Stimulated activated CD8-positive, alpha-beta memory T cell treated with anti-CD3 and anti-CD28 coated beads, Interleukin-15, amount 100 ng/mL, for 24 hours (primary cell): ENCODE results near the gene TECTB.
"Not testable (repeated sequence)": the region's sequence is repeated elsewhere in the genome, so short reads cannot be mapped to it uniquely, and the experiment has no call there.

Experiments used
- DNase-seq: peaks from one replicate; pipeline ENCODE4 v3.0.0-alpha.2; 2020; ENCODE audit warnings: low read depth

The TECTB gene

DNA sequence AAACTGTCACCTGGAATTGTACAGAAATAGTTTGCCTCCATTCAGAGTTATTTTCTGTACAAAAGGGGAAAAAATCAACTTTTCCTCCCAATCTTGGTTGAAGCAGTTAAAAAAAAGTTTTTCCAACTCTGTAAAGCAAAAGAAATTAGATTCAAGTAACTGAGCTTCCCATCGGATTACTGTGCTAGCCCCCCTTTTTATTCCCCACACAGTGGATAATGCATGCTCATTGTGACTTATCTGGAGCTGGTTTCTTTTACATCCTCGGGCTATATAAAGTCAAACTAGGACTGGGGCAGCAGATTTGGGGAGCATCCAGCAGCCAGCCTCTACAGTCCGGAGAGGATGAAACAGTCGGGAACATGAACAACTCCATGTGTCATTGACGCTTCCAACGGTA lies at the start of gene TECTB:
Gene TECTB (plus strand): TSS at position 301 of the 400 bp plus-strand sequence. CDS start 335 bp downstream, outside the sequence.
- DNase-seq: no peak

DNA sequence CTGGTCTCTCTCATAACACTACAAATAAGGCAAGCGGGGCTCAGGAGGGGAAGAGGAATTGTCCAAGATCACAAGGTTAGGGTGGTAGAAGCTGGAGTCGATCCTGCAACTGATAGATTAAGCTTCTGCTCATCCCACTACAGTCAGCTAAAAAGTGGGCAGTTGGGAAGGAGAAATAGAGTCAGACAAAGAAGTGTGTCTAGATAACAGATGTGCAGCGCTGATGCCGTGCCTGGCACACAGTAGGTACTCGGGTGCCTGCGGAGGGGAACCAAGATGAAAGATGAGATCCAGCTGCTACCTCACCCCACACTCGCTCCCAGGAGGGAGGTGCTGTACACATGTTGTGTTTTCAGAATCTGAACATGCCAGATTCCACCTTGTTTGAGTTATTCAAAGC lies 48.1 kb upstream of the TECTB start:
- no peak for DNase-seq

DNA sequence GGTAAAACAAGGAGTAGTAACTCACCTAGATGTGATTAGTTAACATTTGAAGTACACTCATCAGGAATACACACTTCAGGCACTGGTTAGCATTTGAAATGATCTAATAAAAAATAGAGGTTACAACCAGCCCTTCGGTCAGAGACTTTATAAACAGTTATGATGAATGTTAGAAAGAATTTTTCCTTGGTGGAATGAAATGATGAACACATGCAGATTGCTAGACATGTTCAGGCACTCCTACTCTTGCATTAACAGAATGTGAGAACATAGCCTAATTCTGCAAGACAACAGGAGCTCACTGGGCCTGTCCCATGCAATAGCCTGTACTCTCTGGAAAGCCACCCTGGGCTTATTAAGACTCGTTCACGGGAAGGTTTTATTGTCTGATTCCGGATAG lies 47.3 kb upstream of the TECTB start:
- DNase-seq: no peak

DNA sequence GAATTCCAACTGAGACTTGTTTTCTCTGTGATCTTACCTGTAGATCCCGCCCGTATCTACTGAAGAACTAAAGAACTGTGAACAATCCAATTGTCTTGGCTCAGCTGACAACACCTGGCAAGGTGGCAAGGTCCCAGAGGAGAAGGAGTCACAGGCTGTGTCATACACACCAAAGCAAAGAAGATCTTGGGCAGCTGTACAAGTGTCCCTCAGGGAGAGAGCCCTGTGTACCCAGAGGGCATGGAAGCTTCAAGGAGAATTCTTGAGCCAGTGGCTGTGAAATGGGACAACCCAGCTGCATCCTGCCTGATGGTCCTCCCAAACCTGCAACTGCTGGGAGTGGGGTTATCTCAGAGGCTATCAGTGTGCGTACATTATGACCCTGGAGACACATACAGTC lies 46.7 kb upstream of the TECTB start:
- DNase-seq: no peak

DNA sequence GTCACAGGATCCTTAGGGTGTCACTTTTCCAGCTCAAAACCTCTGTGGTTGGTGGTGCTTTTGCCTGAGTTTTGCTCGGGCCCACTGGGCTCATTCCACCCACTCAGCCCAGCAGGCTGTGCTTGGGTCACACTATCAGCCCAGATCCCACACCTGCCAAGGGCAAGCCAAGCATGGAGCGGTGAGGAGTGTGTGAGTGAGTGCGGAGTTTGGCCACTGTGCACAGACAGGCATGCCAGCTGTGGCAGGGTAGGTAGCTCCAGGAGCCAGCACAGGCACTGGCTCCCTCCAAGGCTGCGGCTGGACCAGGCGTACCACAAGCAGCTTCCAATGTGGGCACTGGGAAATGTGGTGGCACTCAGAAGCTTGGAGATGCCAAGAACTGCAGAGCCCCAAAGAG lies 43.9 kb upstream of the TECTB start:
- no peak for DNase-seq

DNA sequence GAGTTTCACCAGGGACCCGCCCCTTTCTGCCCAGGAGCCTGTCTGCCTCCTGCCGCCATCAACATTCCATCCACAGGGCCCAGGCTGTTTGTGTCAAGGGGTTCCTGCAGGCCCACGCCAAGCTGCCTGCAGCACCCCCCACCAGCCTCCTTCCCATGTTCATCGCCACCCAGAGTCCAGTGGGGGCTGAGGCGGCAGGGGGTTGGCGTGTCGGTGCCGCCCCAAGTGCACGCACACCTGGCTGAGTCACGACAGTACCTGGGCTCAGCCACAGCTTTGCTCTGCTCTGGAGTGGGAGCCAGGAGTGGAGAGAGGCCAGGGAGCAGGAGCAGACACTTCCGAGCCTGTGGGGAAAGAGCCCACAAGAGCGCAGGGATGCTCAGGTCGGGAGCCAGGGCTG lies 42.8 kb upstream of the TECTB start:
- no peak for DNase-seq

DNA sequence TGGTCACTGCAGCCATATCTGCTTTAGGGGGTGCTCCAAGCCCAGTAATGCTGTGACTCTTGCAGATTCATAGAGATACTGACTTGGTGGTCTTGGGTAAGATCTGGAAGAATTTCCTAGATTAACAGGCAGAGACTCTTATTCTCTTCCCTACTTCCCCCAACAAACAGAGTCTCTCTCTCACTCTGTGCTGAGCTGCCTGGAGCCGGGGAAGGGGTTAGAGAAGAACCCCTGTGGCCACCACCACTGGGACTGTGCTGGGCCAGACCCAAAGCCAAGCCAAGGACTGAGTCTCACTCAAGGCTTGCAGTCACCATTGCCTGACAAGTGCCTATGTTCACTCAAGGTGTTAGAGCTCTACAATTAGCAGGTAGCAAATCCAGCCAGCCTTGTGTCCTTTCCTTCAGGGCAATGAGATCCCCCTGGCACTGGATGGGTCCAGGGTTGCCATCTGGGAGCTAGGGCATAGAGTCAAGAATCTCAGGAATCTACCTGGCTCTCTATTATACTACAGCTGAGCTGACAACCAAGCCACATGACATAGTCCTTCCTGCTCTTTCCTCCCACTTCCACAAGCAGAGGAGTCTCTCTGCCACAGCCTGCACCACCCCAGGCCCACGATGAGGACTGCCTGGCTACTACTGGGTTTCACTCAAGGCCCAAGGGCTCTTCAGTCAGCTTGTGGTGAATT lies 41.4 kb upstream of the TECTB start:
- no peak for DNase-seq

DNA sequence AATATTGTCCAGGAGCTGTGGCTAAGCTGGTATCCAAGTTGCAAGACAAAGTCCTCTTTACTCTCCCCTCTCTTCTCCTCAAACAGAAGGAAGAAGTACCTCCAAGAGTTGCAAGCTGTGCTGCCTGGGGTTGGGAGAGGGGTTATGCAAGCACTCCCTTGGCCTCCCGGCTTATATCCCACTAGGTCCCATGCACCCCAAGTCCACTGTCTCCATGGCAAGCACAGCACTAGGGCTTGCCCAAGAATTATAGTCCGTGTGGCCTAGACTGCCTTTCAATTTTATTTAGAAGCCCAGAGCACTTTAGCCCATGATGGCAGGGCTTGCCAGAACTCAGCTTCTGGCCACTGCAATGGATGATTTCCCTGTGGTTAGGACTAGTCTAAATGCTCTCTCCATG lies 40.4 kb upstream of the TECTB start:
- no peak for DNase-seq

DNA sequence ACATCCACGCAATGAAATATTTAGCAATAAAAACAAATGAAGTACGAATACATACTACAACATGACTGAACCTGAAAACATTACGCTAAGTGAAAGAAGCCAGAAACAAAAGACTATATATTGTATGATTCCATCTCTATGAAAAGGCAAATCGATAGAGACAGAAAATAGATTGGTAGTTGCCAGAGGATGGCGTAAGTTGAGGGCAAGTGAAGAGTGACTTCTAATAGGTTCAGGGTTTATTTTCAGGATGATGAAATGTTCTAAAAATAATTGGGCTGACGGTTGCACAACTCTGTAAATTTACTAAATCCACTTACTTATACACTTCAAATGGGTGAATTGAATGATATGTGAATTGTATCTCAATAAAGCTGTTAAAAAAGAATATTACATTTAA lies 39.5 kb upstream of the TECTB start:
- no peak for DNase-seq

DNA sequence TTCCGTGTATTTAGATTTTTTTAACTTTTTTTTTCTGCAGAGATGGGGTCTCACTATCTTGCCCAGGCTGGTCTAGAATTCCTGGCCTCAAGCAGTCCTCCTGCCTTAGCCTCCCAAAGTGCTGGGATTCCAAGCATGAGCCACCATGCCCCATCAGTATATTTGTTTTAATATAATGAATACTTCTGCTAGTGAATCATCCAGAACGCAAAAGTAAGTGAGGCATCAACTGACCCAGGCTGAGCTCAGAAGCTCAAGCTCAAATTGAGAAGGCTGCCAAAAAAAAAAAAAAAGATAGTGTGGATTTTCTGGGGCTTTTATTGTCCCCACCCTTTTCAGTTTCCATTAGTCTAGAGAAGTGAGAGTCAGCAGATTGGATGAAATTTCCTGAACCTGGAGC lies 39.0 kb upstream of the TECTB start:
- no peak for DNase-seq

DNA sequence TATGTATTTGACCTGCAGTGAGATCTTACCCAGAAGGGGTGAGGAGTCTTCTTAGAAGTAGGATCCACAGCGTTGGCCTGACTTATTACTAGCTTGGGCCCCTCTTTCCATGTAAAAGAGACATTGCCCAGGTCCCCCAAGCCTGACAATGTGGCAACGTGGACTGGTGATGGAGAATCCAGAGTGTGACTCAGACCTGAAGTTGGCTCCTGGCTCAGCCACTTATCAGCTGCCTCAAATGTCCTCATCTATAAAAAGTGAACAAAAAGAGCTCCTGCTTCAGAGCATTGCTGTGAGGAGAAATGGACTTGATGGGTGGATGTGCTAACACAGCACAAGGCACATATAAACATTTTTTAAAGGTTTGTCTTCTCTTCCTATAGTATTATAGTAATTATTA lies 35.4 kb upstream of the TECTB start:
- DNase-seq: no peak

DNA sequence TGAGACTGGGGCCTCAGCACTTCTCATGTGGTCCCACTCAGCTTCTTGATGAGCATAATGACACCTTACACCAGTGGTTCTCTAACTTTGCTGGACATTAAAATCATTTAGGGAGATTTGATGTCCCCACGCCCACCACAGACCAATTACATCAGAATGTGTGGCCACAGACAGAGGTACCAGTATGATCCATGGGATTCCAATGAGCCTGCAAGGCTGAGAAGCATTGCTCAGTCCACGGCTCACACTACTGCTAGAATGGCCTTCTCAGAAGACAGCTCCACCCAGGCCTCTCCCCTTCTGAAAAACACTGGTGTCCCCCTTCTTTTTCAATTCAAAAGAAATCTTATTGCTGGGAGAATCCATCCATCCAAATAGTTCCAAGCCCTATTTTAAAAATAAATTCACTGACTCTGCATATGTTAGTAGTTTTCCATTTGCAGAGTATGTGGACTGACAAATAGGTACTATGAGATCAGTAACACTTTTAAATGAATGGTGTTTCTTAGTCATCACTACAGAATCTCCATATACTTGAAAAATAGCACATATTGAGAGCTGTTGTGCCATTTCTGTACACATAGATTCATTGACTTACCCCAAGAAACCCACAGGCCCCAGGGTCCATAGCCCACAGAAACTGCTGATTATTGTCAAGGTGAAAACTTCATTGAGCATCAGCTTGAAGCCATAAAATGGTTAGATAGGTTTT lies 34.5 kb upstream of the TECTB start:
- DNase-seq: no peak

DNA sequence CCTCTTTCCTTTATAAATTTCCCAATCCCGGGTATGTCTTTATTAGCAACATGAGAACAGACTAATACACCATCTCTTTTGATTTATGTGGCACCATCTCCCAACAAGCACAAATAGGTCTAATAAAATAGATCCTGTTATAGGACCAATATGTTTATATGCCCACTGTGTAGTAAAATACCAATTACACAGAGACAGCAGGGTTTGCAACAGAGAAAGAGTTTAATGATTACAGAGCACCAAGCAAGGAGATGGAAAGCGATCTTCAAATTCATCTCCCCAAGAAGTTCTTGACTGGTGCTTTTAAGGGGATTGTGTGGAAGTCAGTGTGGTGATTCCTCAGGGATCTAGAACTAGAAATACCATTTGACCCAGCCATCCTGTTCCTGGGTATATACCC lies 33.5 kb upstream of the TECTB start:
- DNase-seq: no peak

DNA sequence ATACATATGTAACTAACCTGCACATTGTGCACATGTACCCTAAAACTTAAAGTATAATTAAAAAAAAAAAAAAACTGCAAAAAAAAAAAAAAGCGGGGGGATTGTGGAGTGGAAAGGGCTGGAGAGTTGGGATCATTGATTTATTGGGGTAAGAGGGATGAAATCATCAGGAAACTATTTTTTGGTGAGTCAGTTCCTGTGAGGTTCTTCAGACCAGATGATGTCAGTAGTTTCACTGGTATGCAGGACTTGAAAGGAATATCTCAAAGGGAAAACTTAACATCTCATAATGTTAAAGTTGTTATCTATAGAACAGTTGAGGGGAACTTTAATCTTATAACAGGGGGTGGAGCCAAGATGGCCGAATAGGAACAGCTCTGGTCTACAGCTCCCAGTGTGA lies 32.6 kb upstream of the TECTB start:
- DNase-seq: no peak

DNA sequence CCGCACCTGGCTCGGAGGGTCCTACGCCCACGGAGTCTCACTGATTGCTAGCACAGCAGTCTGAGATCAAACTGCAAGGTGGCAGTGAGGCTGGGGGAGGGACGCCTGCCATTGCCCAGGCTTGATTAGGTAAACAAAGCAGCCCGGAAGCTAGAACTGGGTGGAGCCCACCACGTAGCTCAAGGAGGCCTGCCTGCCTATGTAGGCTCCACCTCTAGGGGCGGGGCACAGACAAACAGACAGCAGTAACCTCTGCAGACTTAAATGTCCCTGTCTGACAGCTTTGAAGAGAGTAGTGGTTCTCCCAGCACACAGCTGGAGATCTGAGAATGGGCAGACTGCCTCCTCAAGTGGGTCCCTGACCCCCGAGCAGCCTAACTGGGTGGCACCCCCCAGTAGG lies 32.0 kb upstream of the TECTB start:
- not testable (repeated sequence) for DNase-seq

DNA sequence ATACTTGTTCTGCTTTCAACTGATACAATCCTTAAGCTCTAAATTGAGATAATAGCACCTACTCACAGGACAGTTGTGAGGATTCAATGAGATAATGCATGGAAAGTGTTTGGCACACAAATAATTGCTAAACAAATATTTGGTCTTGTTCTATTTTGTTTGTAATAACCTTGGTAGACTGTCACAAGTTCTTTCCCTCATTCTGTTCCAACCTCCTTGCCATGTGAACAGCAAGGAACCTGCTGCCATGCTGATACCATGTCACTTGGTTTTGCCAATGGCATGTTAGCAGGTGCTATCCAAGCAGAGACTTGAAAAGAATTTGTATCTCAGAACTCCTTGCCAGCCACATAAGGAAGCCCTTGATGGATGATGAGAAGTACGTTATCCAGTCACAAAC lies 24.8 kb upstream of the TECTB start:
- DNase-seq: no peak

DNA sequence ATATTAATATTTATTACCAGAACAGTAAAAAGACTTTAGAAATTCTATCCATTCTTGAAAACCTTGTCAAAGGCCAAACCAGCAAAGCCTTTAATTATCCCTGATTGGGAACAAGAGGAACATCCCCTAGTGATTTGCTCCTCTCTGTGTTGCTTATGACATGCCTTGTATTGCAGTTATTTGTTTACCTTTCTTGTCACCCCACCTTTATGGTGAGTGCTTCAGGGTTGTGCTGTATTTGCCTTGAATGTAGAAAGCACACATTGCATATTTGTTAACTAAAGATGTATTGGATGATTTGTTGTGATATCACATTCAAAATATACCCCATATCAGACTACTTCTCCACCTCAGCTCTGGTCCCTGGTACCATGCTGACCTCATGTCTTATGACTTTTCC lies 23.5 kb upstream of the TECTB start:
- no peak for DNase-seq

DNA sequence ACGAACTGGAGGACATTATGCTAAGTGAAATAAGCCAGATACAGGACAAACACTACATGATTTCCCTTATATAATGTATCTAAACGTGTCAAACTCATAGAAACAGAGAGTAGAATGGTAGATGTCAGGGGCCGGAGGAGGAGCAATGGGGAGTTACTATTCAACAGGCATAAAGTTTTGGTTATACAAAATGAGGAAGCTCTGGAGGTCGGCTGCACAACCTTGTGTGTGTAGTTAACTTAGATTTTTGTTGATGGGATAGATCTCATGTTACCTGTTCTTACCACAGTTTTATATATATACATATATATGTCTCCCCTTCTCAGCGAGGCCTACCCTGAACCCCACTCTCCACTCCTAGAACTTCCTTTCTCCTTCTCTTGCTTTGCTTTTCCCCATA lies 22.4 kb upstream of the TECTB start:
- no peak for DNase-seq

DNA sequence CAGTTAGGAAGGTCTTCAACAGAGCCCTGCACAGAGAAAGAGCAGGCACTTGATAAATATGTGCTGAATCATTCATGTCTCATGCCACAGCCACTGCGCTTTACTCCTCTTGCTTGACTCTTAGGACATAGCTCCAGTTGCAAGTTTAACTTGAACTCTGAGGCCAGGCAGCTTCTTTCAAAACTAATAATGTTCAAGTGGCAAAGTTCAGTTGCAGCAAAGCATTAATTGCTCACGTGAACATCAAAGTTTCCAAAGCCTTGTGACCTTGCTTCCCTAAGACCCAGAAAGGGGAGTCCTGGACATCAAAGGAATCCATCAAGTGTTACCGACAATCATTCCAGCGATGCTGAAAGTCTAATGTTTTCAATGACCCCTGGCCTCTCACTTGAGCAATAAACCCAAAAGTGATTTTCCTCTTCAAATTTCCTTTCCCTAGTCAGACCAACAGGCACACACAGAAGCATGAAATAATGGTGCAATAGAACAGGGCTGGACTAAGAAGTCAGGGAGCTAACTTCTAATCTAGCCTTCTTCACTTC lies 21.8 kb upstream of the TECTB start:
- no peak for DNase-seq

DNA sequence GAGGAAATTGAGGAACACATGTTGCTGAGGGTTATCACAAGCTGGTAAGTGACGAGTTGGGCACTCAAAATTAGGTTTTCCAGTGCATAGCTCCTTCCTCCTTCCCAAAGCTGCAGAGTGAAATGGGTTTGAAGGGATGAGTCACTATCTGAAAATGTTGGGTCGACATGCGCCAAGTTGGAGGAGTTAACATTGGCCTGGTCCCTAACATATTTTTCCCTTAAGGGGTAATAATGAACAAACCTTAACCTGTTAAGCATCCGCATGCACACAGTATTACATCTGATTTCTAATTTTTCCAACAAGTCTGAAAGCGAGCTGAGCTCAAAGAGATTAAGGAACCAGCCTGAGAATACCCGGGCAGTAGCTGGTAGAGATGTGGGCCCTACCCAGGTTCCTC lies 20.7 kb upstream of the TECTB start:
- DNase-seq: no peak

DNA sequence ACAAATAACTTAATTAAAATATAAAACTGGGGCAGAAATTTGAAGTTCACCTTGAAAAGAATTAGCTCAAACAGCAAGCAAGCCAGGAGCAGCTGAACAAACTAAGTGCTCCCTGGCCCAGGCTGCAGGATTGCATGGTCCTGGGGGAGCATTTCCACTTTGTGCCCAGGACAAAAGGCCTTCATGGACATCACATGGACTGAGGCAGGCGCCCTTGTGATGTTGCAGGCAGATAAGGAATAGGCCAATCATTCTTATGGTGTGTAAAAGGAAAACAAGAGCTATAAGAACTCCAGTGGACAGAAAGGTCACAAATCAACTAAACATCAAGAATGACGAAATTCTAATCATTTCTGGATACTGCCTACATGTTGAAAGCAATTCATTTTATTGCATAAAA lies 17.5 kb upstream of the TECTB start:
- no peak for DNase-seq

DNA sequence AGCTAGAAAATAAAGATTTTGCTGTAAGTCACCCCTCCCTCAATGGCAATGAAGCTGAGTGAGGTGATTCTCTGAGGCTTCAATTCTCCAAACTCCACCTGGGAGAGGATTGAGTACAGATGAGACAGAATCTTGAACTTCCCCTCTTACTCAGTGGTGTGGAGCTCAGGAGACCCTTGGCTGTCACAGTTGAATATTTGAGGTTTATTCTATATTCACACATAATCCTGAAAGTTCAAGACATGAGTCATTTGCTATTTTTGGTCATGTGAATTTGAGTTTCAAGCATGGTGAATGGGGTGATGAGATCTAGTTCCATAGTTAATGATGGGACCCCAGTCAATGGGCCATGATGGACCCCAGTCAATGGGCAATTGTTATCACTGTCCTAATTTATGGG lies 13.9 kb upstream of the TECTB start:
- DNase-seq: no peak

DNA sequence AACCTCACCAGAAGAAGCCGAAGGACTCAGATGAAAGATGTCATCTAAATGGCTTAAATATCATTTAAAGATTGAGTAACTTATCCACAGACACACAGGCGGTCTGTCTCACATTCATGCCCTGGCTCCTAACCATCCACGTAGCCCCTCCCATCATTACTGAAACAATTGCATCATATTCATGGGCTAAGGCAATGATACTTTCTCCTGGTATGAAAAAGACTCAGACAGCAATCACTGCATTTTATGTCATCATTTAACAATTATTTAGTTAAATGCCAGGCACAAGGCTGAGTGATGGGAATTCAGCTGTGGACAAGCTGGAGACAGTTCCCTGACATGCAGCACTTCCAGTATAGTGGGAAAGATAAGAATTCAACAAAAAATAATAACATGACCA lies 11.2 kb upstream of the TECTB start:
- no peak for DNase-seq

DNA sequence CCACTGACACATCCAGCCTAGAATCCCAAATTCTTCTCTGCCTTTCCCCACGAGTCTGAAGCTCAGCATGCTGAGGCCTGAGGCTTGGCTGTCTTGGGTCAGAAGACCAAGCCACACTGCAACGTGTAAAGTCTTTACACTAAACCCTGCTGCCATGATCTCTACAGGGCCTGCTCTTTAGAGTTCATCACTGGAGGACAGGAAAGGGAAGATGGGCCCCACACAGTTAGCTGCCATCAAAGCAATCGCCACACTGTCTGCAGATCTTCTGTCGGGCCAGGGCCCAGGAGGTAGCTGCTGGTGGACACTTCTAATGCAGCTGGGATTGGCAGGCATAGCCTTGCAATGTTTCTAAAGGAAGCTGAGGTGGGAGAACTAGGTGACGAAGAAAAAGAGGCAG lies 8.4 kb upstream of the TECTB start:
- DNase-seq: no peak
